ENCODE results near the gene HBE1. TPM values are rescaled to one million over a fixed set of nuclear protein-coding genes. Genes with fewer than 3 reads are reported as not detected.

The HBE1 gene
- total and polyA plus RNA-seq, 10 donors = 0.21 to 1.8 (median 0.37) TPM; not detected in 5

DNA sequence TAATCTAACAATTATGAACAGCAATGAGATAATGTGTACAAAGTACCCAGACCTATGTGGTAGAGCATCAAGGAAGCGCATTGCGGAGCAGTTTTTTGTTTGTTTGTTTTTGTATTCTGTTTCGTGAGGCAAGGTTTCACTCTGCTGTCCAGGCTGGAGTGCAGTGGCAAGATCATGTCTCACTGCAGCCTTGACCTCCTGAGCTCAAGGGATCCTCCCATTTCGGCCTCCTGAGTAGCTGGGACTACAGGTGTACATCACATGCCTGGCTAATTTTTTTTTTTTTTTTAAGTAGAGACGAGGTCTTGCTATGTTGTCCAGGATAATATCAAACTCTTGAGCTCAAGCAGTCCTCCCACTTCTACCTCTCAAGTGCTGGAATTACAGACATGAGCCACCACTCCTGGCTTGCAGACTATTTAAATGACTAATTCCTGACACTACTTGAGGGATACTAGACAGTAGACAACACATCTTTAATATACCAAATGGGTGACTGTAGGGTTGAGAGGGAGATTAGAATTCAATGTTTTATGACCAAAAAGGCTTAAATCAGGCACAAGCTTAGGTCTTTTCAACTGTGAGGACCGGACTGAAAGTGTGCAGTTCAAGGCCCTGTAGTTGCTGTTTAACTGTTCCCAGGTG lies 19.3 kb upstream of the HBE1 start:
- H3K9me3 ChIP-seq = no peaks in the 10 kb centered on the region
- DNase-seq = no peak
- TF ChIP-seq POLR2AphosphoS5 (IDR thresholded peaks at IDR 0.05) (no peak), POLR2A (IDR thresholded peaks at IDR 0.05) (no peak)
- TF ChIP-seq, protein P1, sequence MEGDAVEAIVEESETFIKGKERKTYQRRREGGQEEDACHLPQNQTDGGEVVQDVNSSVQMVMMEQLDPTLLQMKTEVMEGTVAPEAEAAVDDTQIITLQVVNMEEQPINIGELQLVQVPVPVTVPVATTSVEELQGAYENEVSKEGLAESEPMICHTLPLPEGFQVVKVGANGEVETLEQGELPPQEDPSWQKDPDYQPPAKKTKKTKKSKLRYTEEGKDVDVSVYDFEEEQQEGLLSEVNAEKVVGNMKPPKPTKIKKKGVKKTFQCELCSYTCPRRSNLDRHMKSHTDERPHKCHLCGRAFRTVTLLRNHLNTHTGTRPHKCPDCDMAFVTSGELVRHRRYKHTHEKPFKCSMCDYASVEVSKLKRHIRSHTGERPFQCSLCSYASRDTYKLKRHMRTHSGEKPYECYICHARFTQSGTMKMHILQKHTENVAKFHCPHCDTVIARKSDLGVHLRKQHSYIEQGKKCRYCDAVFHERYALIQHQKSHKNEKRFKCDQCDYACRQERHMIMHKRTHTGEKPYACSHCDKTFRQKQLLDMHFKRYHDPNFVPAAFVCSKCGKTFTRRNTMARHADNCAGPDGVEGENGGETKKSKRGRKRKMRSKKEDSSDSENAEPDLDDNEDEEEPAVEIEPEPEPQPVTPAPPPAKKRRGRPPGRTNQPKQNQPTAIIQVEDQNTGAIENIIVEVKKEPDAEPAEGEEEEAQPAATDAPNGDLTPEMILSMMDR (IDR thresholded peaks at IDR 0.05 in 8 of 11, conservative IDR thresholded peaks at IDR 0.05 in 3 of 11) = no peak
- H3K36me3 ChIP-seq = no peaks in the 10 kb centered on the region
- 71 to 90% (median 84%) methylated on average over 6 of the region's 6 CpGs for WGBS, 5 donors
- H3K27ac ChIP-seq = no peak overlapping the region
- no peaks in the 10 kb centered on the region for H3K4me1 ChIP-seq
- intact Hi-C loops (cut with DNase I; ENCODE audit: low total_unique reads) = no loop called here
- H3K27me3 ChIP-seq (replicated peaks in 1 of 7) = no peaks in the 10 kb centered on the region
- H3K4me3 ChIP-seq = no peak overlapping the region

DNA sequence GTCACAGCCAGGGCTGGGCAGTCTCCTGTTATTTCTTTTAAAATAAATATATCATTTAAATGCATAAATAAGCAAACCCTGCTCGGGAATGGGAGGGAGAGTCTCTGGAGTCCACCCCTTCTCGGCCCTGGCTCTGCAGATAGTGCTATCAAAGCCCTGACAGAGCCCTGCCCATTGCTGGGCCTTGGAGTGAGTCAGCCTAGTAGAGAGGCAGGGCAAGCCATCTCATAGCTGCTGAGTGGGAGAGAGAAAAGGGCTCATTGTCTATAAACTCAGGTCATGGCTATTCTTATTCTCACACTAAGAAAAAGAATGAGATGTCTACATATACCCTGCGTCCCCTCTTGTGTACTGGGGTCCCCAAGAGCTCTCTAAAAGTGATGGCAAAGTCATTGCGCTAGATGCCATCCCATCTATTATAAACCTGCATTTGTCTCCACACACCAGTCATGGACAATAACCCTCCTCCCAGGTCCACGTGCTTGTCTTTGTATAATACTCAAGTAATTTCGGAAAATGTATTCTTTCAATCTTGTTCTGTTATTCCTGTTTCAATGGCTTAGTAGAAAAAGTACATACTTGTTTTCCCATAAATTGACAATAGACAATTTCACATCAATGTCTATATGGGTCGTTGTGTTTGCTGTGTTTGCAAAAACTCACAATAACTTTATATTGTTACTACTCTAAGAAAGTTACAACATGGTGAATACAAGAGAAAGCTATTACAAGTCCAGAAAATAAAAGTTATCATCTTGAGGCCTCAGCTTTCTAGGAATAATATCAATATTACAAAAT lies 18.6 kb upstream of the HBE1 start:
- no peak for DNase-seq
- Histone ChIP-seq H3K4me1 (no peaks in the 10 kb centered on the region), H3K27me3 (replicated peaks in 1 of 7) (no peaks in the 10 kb centered on the region), H3K27ac (no peak overlapping the region), H3K36me3 (no peaks in the 10 kb centered on the region), H3K4me3 (no peak overlapping the region), H3K9me3 (no peaks in the 10 kb centered on the region)
- intact Hi-C loops (cut with DNase I; ENCODE audit: low total_unique reads) = no loop called here
- TF ChIP-seq POLR2AphosphoS5 (IDR thresholded peaks at IDR 0.05) (no peak), POLR2A (IDR thresholded peaks at IDR 0.05) (no peak)
- TF ChIP-seq, protein P1 (IDR thresholded peaks at IDR 0.05 in 8 of 11, conservative IDR thresholded peaks at IDR 0.05 in 3 of 11) = no peak
- WGBS, 5 donors = 67 to 85% (median 80%) methylated on average over 7 of the region's 7 CpGs

DNA sequence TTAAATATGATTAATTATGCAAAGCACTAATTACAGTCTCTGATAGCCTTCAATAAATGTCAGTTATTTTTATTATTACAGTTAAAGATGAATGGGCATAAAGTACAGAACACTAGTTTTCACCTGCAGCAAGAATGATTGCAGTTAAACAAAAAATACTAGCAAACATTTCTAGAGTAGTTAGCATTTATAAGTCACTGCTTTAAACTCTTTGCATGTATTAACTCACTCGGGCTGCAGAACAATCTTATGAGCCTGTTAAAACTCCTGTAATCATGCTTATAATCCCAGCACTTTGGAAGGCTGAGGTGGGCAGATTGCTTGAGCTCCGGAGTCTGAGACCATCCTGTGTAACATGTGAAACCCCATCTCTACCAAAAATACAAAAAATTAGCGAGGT lies 17.2 kb upstream of the HBE1 start:
- no peaks in the 10 kb centered on the region for H3K36me3 ChIP-seq
- 71 to 92% (median 78%) methylated on average over 3 of the region's 3 CpGs for WGBS, 5 donors
- no peaks in the 10 kb centered on the region for H3K9me3 ChIP-seq
- no peaks in the 10 kb centered on the region for H3K27me3 ChIP-seq (replicated peaks in 1 of 7)
- TF ChIP-seq, protein P1 (IDR thresholded peaks at IDR 0.05 in 8 of 11, conservative IDR thresholded peaks at IDR 0.05 in 3 of 11) = no peak
- TF ChIP-seq POLR2AphosphoS5 (IDR thresholded peaks at IDR 0.05) = no peak
- TF ChIP-seq POLR2A (IDR thresholded peaks at IDR 0.05) = no peak
- intact Hi-C loops (cut with DNase I; ENCODE audit: low total_unique reads) = no loop called here
- H3K27ac ChIP-seq = no peak overlapping the region
- DNase-seq = no peak
- H3K4me3 ChIP-seq = no peak overlapping the region
- H3K4me1 ChIP-seq = no peaks in the 10 kb centered on the region

DNA sequence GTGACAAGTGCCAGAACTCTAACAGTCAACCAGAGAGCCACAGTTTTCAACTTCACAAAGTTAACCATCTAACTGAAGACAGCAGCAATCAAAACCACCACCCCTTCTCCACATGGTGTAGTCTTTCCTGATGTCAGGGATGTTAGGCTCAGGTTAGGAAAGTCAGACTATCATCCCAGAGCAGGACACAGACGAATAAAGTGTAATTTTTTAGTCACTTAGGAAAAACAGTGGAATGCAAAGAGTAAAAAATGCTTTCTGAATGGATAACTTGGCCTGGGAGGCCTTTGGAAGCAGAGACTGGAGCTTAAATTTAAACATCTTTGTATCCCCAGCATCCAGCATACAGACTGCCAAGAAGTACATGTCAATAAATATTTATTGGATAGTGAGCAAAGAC lies 16.6 kb upstream of the HBE1 start:
- Histone ChIP-seq H3K9me3 (no peaks in the 10 kb centered on the region), H3K4me3 (no peak overlapping the region), H3K4me1 (no peaks in the 10 kb centered on the region), H3K27ac (no peak overlapping the region), H3K27me3 (replicated peaks in 1 of 7) (no peaks in the 10 kb centered on the region), H3K36me3 (no peaks in the 10 kb centered on the region)
- TF ChIP-seq POLR2A (IDR thresholded peaks at IDR 0.05) (no peak), POLR2AphosphoS5 (IDR thresholded peaks at IDR 0.05) (no peak)
- TF ChIP-seq, protein P1 (IDR thresholded peaks at IDR 0.05 in 8 of 11, conservative IDR thresholded peaks at IDR 0.05 in 3 of 11) = no peak
- 21 to 59% (median 44%) methylated on average over 1 of the region's 1 CpG for WGBS, 5 donors
- no peak for DNase-seq
- intact Hi-C loops (cut with DNase I; ENCODE audit: low total_unique reads) = no loop called here

All from spleen (tissue), 11 donors.